WTC11 (cell line): ENCODE data around the gene TRPM2. TPM values are rescaled to one million over a fixed set of nuclear protein-coding genes. Genes with fewer than 3 reads are reported as not detected.
"Not testable (repeated sequence)": the region's sequence is repeated elsewhere in the genome, so short reads cannot be mapped to it uniquely, and the experiment has no call there.

ENCODE experiments used
- ATAC-seq: fragments of 200-7000 bp; cut with Tn5 transposase; 2 replicates; pipeline ENCODE4 v1.10.0; 2021; ENCODE audit warnings: mild to moderate bottlenecking, moderate library complexity
- CTCF ChIA-PET: fragments of 300-600 bp; sonication (Branson Sonifier 250); formaldehyde crosslinking; loops from one replicate; lab custom pipeline; 2021; ENCODE audit warnings: antibody characterized with exemption; lab: Charles Lee
- POLR2A ChIA-PET: fragments of 350-600 bp; sonication (Branson Sonifier 250); formaldehyde crosslinking; loops from one replicate; lab custom pipeline; 2021; ENCODE audit warnings: antibody characterized with exemption; lab: Charles Lee
- DNase-seq: peaks from one replicate; pipeline ENCODE4 v3.0.0; 2021; ENCODE audit warnings: low spot score
- H3K27ac Mint-ChIP-seq: 2 replicates; pipeline ENCODE4 v1.8.0; 2021; ENCODE audit warnings: mixed read lengths
- H3K27me3 Mint-ChIP-seq: 2 replicates; pipeline ENCODE4 v1.8.0; 2021; ENCODE audit warnings: low read depth, mild to moderate bottlenecking, moderate library complexity, mixed read lengths
- H3K36me3 Mint-ChIP-seq: 2 replicates; pipeline ENCODE4 v1.8.0; 2021; ENCODE audit warnings: mixed read lengths
- H3K4me1 Mint-ChIP-seq: 2 replicates; pipeline ENCODE4 v1.8.0; 2022; ENCODE audit warnings: mixed read lengths
- H3K4me3 Mint-ChIP-seq: 2 replicates; pipeline ENCODE4 v1.8.0; 2021; ENCODE audit warnings: mild to moderate bottlenecking, moderate library complexity, mixed read lengths
- H3K9me3 Mint-ChIP-seq: 2 replicates; pipeline ENCODE4 v1.8.0; 2021; ENCODE audit warnings: mixed read lengths
- CBFB ChIP-seq: sonication (generic); formaldehyde crosslinking; IDR thresholded peaks from 2 replicates; pipeline ENCODE4 v1.8.1; 2022; ENCODE audit warnings: mild to moderate bottlenecking, low read depth, missing genetic modification reagents
- EMX1 ChIP-seq: fragments of 250-450 bp; sonication (Bioruptor Pico); IDR thresholded peaks from 2 replicates; pipeline ENCODE4 v1.8.0; 2021; ENCODE audit warnings: mild to moderate bottlenecking
- NFATC4 ChIP-seq: fragments of 250-450 bp; sonication (Bioruptor Pico); IDR thresholded peaks from 2 replicates; pipeline ENCODE4 v1.9.0; 2021; ENCODE audit warnings: mild to moderate bottlenecking
- NFE2L1 ChIP-seq: sonication (generic); formaldehyde crosslinking; IDR thresholded peaks from 2 replicates; pipeline ENCODE4 v1.8.1; 2023; ENCODE audit warnings: missing genetic modification reagents
- RORB ChIP-seq: fragments of 250-450 bp; sonication (Bioruptor Pico); IDR thresholded peaks from 2 replicates; pipeline ENCODE4 v1.9.0; 2021; ENCODE audit warnings: mild to moderate bottlenecking
- SMAD3 ChIP-seq: sonication (generic); formaldehyde crosslinking; IDR thresholded peaks from 2 replicates; pipeline ENCODE4 v1.8.0; 2022; ENCODE audit warnings: missing genetic modification reagents, mild to moderate bottlenecking, borderline replicate concordance
- ZNF263 ChIP-seq: sonication (generic); formaldehyde crosslinking; IDR thresholded peaks from 2 replicates; pipeline ENCODE4 v1.8.1; 2022; ENCODE audit warnings: low read depth, mild to moderate bottlenecking, moderate library complexity, missing genetic modification reagents
- ZNF317 ChIP-seq: sonication (generic); formaldehyde crosslinking; IDR thresholded peaks from 2 replicates; pipeline ENCODE4 v1.8.1; 2023; ENCODE audit warnings: low read depth, mild to moderate bottlenecking, moderate library complexity, missing genetic modification reagents, borderline replicate concordance
- ZNF671 ChIP-seq: fragments of 250-450 bp; sonication (Bioruptor Pico); IDR thresholded peaks from 2 replicates; pipeline ENCODE4 v1.8.0; 2021; ENCODE audit warnings: mild to moderate bottlenecking
- total RNA-seq: library from RNA; stranded (reverse); gene quantifications from 3 replicates; pipeline ENCODE4 v1.2.3, GENCODE V29; 2021
- TF ChIP-seq, protein P1 (sequence below): fragments of 250-450 bp; sonication (Bioruptor Pico); IDR thresholded peaks from 2 replicates; pipeline ENCODE4 v1.8.0; 2021; ENCODE audit warnings: mild to moderate bottlenecking
- TF ChIP-seq, protein P2 (sequence below): sonication (generic); formaldehyde crosslinking; conservative IDR thresholded peaks from 2 replicates; pipeline ENCODE4 v1.8.1; 2022; ENCODE audit warnings: mild to moderate bottlenecking, missing genetic modification reagents
- TF ChIP-seq, protein P3 (sequence below): sonication (generic); formaldehyde crosslinking; IDR thresholded peaks from 2 replicates; pipeline ENCODE4 v1.8.1; 2022; ENCODE audit warnings: mild to moderate bottlenecking, moderate library complexity, missing genetic modification reagents
- TF ChIP-seq, protein P4 (sequence below): sonication (generic); formaldehyde crosslinking; IDR thresholded peaks from 2 replicates; pipeline ENCODE4 v1.8.1; 2023; ENCODE audit warnings: mild to moderate bottlenecking, missing genetic modification reagents
- TF ChIP-seq, protein P5 (sequence below): fragments of 250-450 bp; sonication (Bioruptor Pico); IDR thresholded peaks from 2 replicates; pipeline ENCODE4 v1.9.0; 2021; ENCODE audit warnings: mild to moderate bottlenecking
- TF ChIP-seq, protein P6 (sequence below): sonication (generic); formaldehyde crosslinking; IDR thresholded peaks from 2 replicates; pipeline ENCODE4 v1.8.1; 2023; ENCODE audit warnings: mild to moderate bottlenecking, missing genetic modification reagents
- TF ChIP-seq, protein P7 (sequence below): sonication (generic); formaldehyde crosslinking; IDR thresholded peaks from 2 replicates; pipeline ENCODE4 v1.8.0; 2023; ENCODE audit warnings: mild to moderate bottlenecking, missing genetic modification reagents

TRPM2 gene
- total RNA-seq, 1 experiment from 2014 or later = 0.92 TPM

DNA sequence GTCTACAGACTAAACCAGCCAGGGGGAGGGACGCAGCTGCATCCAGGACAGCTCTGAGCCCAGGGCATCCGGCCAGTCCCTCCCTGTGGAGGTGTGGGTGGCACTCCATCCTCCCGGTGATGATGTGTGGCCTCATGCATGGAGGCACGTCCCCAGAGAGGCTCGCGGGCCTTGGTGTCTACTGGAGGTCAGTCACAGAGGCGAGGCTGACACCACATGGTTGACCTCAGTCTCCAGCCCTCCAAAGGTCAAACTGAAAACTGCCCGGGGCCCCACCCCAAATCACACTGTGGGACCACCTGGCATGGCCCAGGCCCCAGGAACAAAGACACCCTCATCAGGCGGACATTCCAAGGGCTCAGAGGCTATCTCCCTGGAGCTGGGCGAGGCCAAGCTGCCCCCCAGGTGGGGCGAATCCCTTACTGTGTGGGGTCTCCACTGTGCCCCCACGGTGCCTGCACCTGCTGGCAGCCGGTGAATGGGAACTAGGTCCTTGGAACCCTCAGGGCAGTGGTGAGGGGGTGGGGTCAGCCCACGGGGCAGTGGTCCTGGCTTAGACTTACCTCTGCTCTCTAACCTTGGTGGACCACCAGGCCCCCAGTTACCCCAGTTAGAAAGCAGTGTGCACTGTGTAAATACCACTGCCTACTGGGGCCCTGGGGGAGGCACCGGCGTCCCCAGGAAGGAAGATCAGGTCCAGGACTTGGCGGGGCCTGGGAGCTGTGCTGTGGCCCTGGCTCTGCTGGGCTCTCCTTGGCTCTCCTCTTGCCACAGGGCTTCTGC, 49.1 kb downstream of the TRPM2 start:
- no peaks in the 10 kb centered on the region for H3K9me3 Mint-ChIP-seq
- peaks cover 7% of the 10 kb centered on the region for H3K36me3 Mint-ChIP-seq
- H3K27me3 Mint-ChIP-seq = peaks cover 3% of the 10 kb centered on the region; the same call in 1 of the 2 replicates
- no peak for ATAC-seq
- no peak overlapping the region for H3K4me3 Mint-ChIP-seq
- CTCF ChIA-PET = no interaction called here
- H3K4me1 Mint-ChIP-seq = no peaks in the 10 kb centered on the region
- no peak overlapping the region for H3K27ac Mint-ChIP-seq
- TF ChIP-seq, protein P1, sequence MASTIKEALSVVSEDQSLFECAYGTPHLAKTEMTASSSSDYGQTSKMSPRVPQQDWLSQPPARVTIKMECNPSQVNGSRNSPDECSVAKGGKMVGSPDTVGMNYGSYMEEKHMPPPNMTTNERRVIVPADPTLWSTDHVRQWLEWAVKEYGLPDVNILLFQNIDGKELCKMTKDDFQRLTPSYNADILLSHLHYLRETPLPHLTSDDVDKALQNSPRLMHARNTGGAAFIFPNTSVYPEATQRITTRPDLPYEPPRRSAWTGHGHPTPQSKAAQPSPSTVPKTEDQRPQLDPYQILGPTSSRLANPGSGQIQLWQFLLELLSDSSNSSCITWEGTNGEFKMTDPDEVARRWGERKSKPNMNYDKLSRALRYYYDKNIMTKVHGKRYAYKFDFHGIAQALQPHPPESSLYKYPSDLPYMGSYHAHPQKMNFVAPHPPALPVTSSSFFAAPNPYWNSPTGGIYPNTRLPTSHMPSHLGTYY (CRISPR knock-in tag) = no peak
- TF ChIP-seq ZNF263 (CRISPR knock-in tag) (no peak), RORB (CRISPR knock-in tag) (no peak), SMAD3 (CRISPR knock-in tag) (no peak), EMX1 (CRISPR knock-in tag) (no peak), NFE2L1 (CRISPR knock-in tag) (no peak)
- TF ChIP-seq, protein P2, sequence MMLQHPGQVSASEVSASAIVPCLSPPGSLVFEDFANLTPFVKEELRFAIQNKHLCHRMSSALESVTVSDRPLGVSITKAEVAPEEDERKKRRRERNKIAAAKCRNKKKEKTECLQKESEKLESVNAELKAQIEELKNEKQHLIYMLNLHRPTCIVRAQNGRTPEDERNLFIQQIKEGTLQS (CRISPR knock-in tag) = no peak
- POLR2A ChIA-PET = no interaction called here
- no peak for DNase-seq

DNA sequence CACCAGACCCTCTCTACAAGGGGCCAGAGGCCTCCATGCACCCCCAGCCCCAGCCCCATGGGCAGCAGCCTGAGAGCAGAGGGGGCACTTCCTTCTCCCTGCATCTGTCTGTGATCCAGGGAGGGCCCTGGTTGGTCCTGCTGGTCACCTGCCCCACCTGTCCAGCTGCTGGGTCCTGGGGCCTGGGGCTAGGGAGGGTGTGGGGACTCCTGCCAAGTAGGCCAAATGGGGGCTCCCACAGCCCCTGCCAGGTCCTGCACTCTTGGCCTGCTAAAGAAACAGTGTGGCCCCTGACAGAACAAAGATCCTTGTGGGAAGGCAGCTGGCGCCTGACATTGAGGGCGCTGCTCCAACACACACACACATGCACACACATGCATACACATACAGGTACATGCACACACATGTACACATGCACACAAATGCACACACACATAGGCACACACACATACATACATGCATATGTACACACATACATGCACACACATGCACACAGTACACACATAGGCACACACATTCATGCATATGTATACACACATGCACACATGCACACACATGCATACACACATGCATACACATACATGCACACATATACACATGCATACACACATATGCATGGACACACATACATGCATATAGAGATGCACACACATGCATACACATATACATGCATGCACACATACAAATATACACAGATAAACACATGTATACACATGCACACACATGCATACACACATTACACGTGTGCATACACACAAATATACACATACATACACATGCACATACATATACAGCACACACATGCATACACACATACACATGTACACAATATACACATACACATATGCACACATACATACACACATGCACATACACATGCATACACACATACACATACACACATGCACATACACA, 49.9 kb downstream of the TRPM2 start:
- ATAC-seq (no peak), DNase-seq (no peak)
- ChIA-PET CTCF (no interaction called here), POLR2A (no interaction called here)
- Mint-ChIP-seq H3K4me3 (no peak overlapping the region), H3K4me1 (no peaks in the 10 kb centered on the region), H3K27ac (no peak overlapping the region), H3K27me3 (peaks cover 4% of the 10 kb centered on the region; the same call in 1 of the 2 replicates), H3K9me3 (peaks cover 2% of the 10 kb centered on the region; the same call in 1 of the 2 replicates), H3K36me3 (peaks cover 8% of the 10 kb centered on the region)
- TF ChIP-seq NFE2L1 (CRISPR knock-in tag) = no peak
- TF ChIP-seq, protein P3, sequence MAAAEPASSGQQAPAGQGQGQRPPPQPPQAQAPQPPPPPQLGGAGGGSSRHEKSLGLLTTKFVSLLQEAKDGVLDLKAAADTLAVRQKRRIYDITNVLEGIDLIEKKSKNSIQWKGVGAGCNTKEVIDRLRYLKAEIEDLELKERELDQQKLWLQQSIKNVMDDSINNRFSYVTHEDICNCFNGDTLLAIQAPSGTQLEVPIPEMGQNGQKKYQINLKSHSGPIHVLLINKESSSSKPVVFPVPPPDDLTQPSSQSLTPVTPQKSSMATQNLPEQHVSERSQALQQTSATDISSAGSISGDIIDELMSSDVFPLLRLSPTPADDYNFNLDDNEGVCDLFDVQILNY = no peak
- TF ChIP-seq, protein P4, sequence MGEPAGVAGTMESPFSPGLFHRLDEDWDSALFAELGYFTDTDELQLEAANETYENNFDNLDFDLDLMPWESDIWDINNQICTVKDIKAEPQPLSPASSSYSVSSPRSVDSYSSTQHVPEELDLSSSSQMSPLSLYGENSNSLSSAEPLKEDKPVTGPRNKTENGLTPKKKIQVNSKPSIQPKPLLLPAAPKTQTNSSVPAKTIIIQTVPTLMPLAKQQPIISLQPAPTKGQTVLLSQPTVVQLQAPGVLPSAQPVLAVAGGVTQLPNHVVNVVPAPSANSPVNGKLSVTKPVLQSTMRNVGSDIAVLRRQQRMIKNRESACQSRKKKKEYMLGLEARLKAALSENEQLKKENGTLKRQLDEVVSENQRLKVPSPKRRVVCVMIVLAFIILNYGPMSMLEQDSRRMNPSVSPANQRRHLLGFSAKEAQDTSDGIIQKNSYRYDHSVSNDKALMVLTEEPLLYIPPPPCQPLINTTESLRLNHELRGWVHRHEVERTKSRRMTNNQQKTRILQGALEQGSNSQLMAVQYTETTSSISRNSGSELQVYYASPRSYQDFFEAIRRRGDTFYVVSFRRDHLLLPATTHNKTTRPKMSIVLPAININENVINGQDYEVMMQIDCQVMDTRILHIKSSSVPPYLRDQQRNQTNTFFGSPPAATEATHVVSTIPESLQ (CRISPR knock-in tag) = no peak
- TF ChIP-seq ZNF671 (CRISPR knock-in tag) = no peak
- no peak for TF ChIP-seq ZNF317 (CRISPR knock-in tag)
- no peak for TF ChIP-seq NFATC4 (CRISPR knock-in tag)
- TF ChIP-seq CBFB (CRISPR knock-in tag) = no peak
- TF ChIP-seq, protein P5, sequence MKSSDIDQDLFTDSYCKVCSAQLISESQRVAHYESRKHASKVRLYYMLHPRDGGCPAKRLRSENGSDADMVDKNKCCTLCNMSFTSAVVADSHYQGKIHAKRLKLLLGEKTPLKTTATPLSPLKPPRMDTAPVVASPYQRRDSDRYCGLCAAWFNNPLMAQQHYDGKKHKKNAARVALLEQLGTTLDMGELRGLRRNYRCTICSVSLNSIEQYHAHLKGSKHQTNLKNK = no peak
- TF ChIP-seq, protein P6, sequence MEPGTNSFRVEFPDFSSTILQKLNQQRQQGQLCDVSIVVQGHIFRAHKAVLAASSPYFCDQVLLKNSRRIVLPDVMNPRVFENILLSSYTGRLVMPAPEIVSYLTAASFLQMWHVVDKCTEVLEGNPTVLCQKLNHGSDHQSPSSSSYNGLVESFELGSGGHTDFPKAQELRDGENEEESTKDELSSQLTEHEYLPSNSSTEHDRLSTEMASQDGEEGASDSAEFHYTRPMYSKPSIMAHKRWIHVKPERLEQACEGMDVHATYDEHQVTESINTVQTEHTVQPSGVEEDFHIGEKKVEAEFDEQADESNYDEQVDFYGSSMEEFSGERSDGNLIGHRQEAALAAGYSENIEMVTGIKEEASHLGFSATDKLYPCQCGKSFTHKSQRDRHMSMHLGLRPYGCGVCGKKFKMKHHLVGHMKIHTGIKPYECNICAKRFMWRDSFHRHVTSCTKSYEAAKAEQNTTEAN (CRISPR knock-in tag) = no peak
- TF ChIP-seq, protein P7, sequence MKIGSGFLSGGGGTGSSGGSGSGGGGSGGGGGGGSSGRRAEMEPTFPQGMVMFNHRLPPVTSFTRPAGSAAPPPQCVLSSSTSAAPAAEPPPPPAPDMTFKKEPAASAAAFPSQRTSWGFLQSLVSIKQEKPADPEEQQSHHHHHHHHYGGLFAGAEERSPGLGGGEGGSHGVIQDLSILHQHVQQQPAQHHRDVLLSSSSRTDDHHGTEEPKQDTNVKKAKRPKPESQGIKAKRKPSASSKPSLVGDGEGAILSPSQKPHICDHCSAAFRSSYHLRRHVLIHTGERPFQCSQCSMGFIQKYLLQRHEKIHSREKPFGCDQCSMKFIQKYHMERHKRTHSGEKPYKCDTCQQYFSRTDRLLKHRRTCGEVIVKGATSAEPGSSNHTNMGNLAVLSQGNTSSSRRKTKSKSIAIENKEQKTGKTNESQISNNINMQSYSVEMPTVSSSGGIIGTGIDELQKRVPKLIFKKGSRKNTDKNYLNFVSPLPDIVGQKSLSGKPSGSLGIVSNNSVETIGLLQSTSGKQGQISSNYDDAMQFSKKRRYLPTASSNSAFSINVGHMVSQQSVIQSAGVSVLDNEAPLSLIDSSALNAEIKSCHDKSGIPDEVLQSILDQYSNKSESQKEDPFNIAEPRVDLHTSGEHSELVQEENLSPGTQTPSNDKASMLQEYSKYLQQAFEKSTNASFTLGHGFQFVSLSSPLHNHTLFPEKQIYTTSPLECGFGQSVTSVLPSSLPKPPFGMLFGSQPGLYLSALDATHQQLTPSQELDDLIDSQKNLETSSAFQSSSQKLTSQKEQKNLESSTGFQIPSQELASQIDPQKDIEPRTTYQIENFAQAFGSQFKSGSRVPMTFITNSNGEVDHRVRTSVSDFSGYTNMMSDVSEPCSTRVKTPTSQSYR (CRISPR knock-in tag) = no peak

DNA sequence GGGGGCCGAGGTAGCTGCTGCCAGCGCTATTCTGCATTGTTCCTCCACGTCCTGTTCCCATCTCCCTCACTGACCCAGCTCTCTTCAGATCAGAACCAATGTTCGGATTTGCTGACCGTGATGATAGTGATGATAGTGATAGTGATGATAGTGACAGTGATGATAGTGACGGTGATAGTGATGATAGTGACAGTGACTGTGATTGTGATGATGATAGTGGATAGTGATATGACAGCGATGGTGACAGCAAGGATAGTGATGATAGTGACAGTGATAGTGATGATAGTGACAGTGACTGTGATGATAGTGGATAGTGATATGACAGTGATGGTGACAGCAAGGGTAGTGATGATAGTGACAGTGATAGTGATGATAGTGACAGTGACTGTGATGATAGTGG, 51.1 kb downstream of the TRPM2 start:
- Mint-ChIP-seq H3K9me3 (peaks cover 10% of the 10 kb centered on the region), H3K36me3 (peaks cover 14% of the 10 kb centered on the region)
- H3K4me3 Mint-ChIP-seq, H3K4me1 Mint-ChIP-seq, H3K27me3 Mint-ChIP-seq, H3K27ac Mint-ChIP-seq, DNase-seq, CTCF ChIA-PET, POLR2A ChIA-PET, ATAC-seq: not testable (repeated sequence)
